ENCODE results near the gene DLX6. TPM values are rescaled to one million over a fixed set of nuclear protein-coding genes. Genes with fewer than 3 reads are reported as not detected.

The DLX6 gene
- total and polyA plus RNA-seq, 12 donors, result 0.15 to 0.41 TPM; not detected in 10

DNA sequence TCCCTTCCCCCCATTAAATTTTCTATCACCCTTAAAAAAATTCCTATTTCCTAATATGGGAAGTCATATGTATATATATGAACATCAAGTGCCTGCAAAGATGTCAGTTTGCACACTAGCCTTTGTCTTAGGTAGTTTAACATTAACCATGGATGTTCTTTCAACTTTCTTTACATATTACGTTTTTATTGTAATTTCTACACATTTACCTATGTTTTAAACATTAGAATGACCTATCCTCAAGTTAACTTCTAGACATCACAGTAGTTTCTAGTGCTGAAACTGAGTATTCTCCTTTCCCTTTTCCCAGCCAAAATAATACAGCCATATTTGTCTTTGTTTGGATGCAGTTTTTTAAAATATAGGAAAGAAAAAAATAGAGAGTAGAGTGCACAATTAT, 5.8 kb downstream of the DLX6 start:
- DNase-seq, result no peak

DNA sequence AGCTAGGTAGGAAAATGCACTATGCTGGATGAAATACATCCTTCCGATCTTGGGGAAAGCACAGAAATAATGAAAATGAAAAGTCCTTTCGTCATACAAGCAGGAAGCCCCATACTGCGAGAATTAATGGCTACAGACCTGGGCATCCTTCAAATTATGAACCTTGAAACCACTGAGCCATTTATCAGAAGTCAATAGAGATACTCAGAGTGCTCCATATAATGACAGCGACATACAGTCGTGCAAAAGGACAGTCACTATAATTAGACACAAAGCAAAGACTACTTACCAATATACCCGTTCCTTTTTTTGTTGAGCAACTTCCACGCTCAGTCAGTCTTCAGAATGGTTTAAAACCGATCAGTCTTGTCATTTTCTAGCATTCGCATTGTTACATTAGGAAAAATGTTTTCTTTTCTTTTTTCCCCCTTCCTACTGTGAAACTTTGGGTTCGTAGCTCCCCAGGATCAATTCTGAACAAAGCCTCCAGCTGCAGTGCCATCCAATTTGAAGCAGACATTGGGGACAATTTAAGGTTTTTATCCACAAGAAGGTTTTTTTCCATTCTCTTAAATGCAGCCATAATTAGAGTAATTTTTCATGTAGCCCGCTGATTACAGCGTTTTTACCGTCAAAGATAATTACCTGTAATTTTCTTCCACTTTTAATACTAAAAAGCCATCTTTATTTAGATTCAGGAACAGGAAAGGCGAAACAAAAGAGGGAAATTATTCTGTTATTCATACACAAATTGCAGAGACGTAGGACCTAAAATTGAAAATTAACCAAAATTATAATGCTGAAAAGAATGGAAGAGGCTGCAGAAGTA, 6.4 kb downstream of the DLX6 start:
- H3K27ac ChIP-seq, result no peak overlapping the region
- TF ChIP-seq POLR2A (IDR thresholded peaks at IDR 0.05), result no peak
- TF ChIP-seq, protein P1, sequence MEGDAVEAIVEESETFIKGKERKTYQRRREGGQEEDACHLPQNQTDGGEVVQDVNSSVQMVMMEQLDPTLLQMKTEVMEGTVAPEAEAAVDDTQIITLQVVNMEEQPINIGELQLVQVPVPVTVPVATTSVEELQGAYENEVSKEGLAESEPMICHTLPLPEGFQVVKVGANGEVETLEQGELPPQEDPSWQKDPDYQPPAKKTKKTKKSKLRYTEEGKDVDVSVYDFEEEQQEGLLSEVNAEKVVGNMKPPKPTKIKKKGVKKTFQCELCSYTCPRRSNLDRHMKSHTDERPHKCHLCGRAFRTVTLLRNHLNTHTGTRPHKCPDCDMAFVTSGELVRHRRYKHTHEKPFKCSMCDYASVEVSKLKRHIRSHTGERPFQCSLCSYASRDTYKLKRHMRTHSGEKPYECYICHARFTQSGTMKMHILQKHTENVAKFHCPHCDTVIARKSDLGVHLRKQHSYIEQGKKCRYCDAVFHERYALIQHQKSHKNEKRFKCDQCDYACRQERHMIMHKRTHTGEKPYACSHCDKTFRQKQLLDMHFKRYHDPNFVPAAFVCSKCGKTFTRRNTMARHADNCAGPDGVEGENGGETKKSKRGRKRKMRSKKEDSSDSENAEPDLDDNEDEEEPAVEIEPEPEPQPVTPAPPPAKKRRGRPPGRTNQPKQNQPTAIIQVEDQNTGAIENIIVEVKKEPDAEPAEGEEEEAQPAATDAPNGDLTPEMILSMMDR (IDR thresholded peaks at IDR 0.05), result no peak
- H3K4me1 ChIP-seq (replicated peaks in 1 of 2), result peaks cover 0 to under 1% of the 10 kb centered on the region in 2 donors
- 19 to 21% (median 20%) methylated on average over 15 of the region's 15 CpGs for WGBS, 4 donors
- no peak overlapping the region for H3K4me3 ChIP-seq
- H3K27me3 ChIP-seq, result peaks cover 94% of the 10 kb centered on the region
- H3K36me3 ChIP-seq (replicated peaks in 1 of 2), result no peaks in the 10 kb centered on the region
- intact Hi-C loops (cut with DNase I), result no loop called here
- no peak for DNase-seq
- no peaks in the 10 kb centered on the region for H3K9me3 ChIP-seq (replicated peaks in 1 of 3)

More for the DNA sequence above, 5.8 kb downstream of the DLX6 start:
- WGBS, 4 donors, result 5 to 27% (median 10%) methylated on average over 1 of the region's 1 CpG
- intact Hi-C loops (cut with DNase I), result no loop called here
- no peak for TF ChIP-seq POLR2A (IDR thresholded peaks at IDR 0.05)
- TF ChIP-seq, protein P1 (IDR thresholded peaks at IDR 0.05), result no peak
- no peak overlapping the region for H3K4me3 ChIP-seq
- peaks cover 95% of the 10 kb centered on the region for H3K27me3 ChIP-seq
- H3K4me1 ChIP-seq (replicated peaks in 1 of 2), result peaks cover 0 to 4% of the 10 kb centered on the region in 2 donors
- no peaks in the 10 kb centered on the region for H3K9me3 ChIP-seq (replicated peaks in 1 of 3)
- no peak overlapping the region for H3K27ac ChIP-seq
- H3K36me3 ChIP-seq (replicated peaks in 1 of 2), result no peaks in the 10 kb centered on the region

- WGBS, 4 donors, result 8 to 16% (median 12%) methylated on average over 21 of the region's 21 CpGs
- TF ChIP-seq, protein P1 (IDR thresholded peaks at IDR 0.05), result no peak
- TF ChIP-seq POLR2A (IDR thresholded peaks at IDR 0.05), result no peak
- H3K27me3 ChIP-seq, result peaks cover 94% of the 10 kb centered on the region
Observed at GRCh38 chr7:97012365-97013133, 7.2 kb downstream of the DLX6 start.

GRCh38 chr7:97013134-97013844, 7.9 kb downstream of the DLX6 start:
- H3K27me3 ChIP-seq, result peaks cover 94% of the 10 kb centered on the region

More at GRCh38 chr7:97012365-97013133, 7.2 kb downstream of the DLX6 start:
- no peaks in the 10 kb centered on the region for H3K9me3 ChIP-seq (replicated peaks in 1 of 3)
- H3K4me1 ChIP-seq (replicated peaks in 1 of 2), result no peaks in the 10 kb centered on the region
- no peak overlapping the region for H3K4me3 ChIP-seq
- H3K36me3 ChIP-seq (replicated peaks in 1 of 2), result no peaks in the 10 kb centered on the region
- H3K27ac ChIP-seq, result no peak overlapping the region
- DNase-seq, result no peak
- intact Hi-C loops (cut with DNase I), result no loop called here

More at GRCh38 chr7:97013134-97013844, 7.9 kb downstream of the DLX6 start:
- Histone ChIP-seq H3K9me3 (replicated peaks in 1 of 3) (no peaks in the 10 kb centered on the region), H3K27ac (no peak overlapping the region), H3K36me3 (replicated peaks in 1 of 2) (no peaks in the 10 kb centered on the region), H3K4me3 (no peak overlapping the region), H3K4me1 (replicated peaks in 1 of 2) (no peaks in the 10 kb centered on the region)
- TF ChIP-seq, protein P1 (IDR thresholded peaks at IDR 0.05), result no peak
- no peak for TF ChIP-seq POLR2A (IDR thresholded peaks at IDR 0.05)
- intact Hi-C loops (cut with DNase I), result no loop called here
- no peak for DNase-seq
- WGBS, 4 donors, result 8 to 15% (median 13%) methylated on average over 19 to 20 of the region's 20 CpGs
